H4 (cell line): ENCODE data around the gene C1QTNF9. TPM values are rescaled to one million over a fixed set of nuclear protein-coding genes. Genes with fewer than 3 reads are reported as not detected.
"Not testable (repeated sequence)": the region's sequence is repeated elsewhere in the genome, so short reads cannot be mapped to it uniquely, and the experiment has no call there.

Source experiments
- DNase-seq: peaks from one replicate; pipeline ENCODE4 v3.0.0-alpha.2; 2015; ENCODE audit warnings: low spot score
- total RNA-seq: library from RNA; depleted of rRNA; stranded (reverse); fragments of >200 nt; shearing (Covaris generic); gene quantifications from 2 replicates; pipeline ENCODE4 v1.2.3, GENCODE V29; 2014; rRNA removed

Gene C1QTNF9
- total RNA-seq, 1 experiment from 2014 or later: not detected

DNA sequence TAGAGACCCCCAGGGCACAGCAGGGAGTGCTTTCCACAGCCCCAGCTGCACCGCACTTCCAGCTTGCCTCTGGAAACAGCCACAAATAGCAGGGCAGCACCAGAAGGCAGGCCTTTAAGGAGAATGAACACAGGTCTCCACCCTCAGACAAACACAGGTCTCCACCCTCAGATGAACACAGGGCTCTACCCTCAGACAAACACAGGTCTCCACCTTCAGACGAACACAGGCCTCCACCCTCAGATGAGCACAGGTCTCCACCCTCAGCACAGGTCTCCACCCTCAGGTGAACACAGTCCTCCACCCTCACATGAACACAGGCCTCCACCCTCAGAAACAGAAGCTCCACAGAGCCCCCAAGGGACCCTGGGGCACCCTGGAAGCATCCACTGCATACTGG, 51.7 kb downstream of the C1QTNF9 start:
- no peak for DNase-seq

DNA sequence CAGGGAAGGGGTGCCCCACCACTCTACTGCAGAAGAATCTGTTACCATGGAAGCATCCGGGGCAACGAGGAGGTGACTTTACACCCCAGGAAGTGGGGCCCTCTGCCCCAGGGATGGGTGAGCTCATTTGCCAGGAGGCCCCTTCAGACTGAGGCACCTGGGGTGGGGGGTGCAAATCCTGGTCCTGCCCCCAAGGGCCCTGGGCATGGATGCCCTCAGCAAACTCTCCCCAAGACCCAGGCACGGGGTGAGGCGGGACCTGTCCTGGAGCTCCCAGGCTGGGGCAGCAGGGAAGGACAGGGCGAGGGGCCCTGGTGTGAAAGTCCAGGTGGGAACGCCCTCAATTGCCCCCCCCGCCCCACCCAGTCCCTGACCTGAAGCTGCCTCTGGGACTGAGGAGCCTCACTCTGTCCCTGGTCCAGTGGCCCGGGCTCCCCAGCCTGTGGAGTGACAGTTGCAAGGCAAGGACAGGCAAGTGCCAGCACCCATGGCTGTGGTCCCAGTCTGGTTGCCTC, 52.5 kb downstream of the C1QTNF9 start:
- DNase-seq: no peak

DNA sequence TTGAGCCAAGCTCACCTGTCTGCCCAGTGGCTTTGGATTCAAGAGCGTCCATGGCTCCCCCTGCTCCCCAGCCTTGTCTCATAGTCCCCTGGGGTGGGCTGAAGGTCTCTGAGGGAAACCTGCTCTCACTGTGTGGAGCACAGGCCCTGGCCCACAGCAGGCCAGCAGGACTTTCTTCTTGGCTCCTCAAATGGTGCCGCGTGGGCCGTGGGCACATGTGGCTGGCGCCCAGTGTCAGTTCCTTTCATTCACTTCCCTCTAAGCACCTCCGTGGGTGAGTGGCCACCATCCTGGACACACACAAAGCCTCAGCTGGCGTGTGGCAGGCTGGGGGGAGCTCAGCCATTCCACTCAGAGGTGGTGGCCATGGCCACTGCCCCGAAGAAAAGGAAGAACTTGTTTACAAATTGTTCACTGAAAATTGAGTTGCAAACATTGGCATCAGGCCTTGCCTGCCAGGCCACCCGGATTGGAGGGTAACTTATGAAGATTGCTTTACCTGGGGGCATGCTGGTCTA, 53.1 kb downstream of the C1QTNF9 start:
- DNase-seq: no peak

DNA sequence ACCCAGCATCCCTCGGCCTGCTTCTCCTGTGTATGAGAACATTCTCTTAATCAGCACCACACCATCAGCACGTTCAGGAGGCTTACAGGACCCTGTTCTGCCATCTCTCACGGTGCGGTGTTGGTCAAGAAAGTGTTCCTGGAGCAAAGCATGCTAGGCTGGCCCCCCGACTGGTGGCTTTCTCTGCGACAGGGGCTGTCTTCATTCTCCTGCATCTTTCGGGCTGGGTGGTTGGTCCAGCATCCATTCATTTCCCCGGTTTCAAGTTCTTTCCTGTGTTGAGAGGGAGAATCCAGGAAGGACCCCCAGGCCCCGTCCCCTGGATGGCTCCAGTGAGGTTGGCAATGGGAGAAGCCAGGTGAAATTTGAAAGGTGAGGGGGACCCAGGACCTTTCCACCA, 55.8 kb downstream of the C1QTNF9 start:
- no peak for DNase-seq

DNA sequence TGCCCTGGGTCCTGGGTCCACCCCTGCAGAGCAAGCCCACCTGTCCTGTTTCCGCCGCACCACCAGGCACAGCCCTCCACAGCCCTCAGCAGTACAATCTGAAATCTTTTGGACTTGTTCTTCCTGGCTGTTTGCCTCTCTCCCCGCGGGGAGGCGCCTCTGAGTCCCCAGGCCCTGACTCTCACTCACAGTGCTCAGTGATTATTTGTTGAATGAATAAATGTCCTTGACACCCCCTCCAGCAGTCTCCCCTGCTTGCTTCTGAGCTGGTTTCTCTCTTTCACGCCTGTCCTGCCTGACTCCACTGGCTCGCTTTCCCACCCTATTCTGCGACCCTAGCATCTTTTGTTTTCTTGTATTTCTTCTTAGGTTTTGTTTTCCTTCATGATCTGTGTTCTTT, 56.9 kb downstream of the C1QTNF9 start:
- not testable (repeated sequence) for DNase-seq

DNA sequence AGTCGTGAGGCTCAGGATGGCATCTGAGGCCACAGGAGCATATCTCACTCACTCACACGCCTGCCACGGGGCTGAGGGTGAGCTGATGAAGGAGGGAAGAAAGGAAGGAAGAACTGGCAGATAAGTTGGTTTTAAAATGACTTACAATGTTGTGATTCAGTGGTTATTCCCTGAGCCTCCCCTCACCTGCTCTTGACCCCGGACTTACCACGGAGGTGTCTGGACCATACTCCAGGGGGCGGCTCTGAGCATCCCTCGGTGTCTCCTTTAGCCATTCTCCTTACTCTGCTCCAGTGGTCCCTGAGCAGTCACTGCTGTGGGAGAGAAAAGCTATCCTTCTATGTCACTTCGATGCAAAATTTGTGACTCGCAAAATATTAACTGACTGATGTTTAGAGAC, 61.9 kb downstream of the C1QTNF9 start:
- DNase-seq: not testable (repeated sequence)

Other genes starting within 250 kb of the C1QTNF9 start
- 5.1 and 12.1 TPM in 2 replicates for gene SPATA13, start 148.9 kb upstream of the C1QTNF9 start, total RNA-seq
- gene PARP4, start 203.2 kb downstream of the C1QTNF9 start, total RNA-seq: 27.2 and 34.6 TPM in 2 replicates